Stimulated activated CD4-positive, alpha-beta T cell treated with anti-CD3 and anti-CD28 coated beads, TNF-alpha, amount 100 ng/mL, for 24 hours (primary cell): Measurements from ENCODE around the gene CLECL1.
A peak's percentile ranks its signal among the peaks of the same experiment; 100 is the strongest.

Source experiments
- DNase-seq, 3 experiments: peaks; one replicate each; pipeline ENCODE4 v3.0.0-alpha.2; 2020; ENCODE audit warnings: low read depth in 3 of 3

The CLECL1 gene

GRCh38 chr12:9732921-9733461 lies at the start of gene CLECL1:
TSS of gene CLECL1 (minus strand) at chr12:9733097.
- DNase-seq = no peak

GRCh38 chr12:9781360-9781759 lies 48.5 kb upstream of the CLECL1 start:
- no peak for DNase-seq

GRCh38 chr12:9779209-9779608 lies 46.3 kb upstream of the CLECL1 start:
- DNase-seq = no peak

GRCh38 chr12:9776781-9777180 lies 43.9 kb upstream of the CLECL1 start:
- no peak for DNase-seq

GRCh38 chr12:9773216-9773877 lies 40.5 kb upstream of the CLECL1 start:
- no peak for DNase-seq

GRCh38 chr12:9763025-9763424 lies 30.1 kb upstream of the CLECL1 start:
- DNase-seq = no peak

GRCh38 chr12:9762369-9762768 lies 29.5 kb upstream of the CLECL1 start:
- DNase-seq = no peak

GRCh38 chr12:9761419-9761781 lies 28.5 kb upstream of the CLECL1 start:
- DNase-seq = no peak

GRCh38 chr12:9760699-9761418 lies 28.0 kb upstream of the CLECL1 start, which contains the start of gene CD69:
TSS of gene CD69 (minus strand) at chr12:9760901. CDS start at chr12:9760820, 81 bp downstream.
- peak; percentile 69 to 80 (median 77) for DNase-seq

- no peak for DNase-seq
Observed at GRCh38 chr12:9760120-9760519, 27.2 kb upstream of the CLECL1 start.

GRCh38 chr12:9759694-9760093 lies 26.8 kb upstream of the CLECL1 start:
- DNase-seq = no peak

GRCh38 chr12:9758119-9758518 lies 25.2 kb upstream of the CLECL1 start:
- DNase-seq = no peak

- DNase-seq = no peak
Observed at GRCh38 chr12:9757433-9758025, 24.6 kb upstream of the CLECL1 start.

GRCh38 chr12:9756706-9757105 lies 23.8 kb upstream of the CLECL1 start:
- no peak for DNase-seq

- no peak for DNase-seq
Observed at GRCh38 chr12:9756170-9756569, 23.3 kb upstream of the CLECL1 start.

- DNase-seq = no peak
Observed at GRCh38 chr12:9755567-9755966, 22.7 kb upstream of the CLECL1 start.

GRCh38 chr12:9755035-9755434 lies 22.1 kb upstream of the CLECL1 start:
- no peak for DNase-seq

- no peak for DNase-seq
Observed at GRCh38 chr12:9754099-9754927, 21.4 kb upstream of the CLECL1 start.

- no peak for DNase-seq
Observed at GRCh38 chr12:9753498-9753897, 20.6 kb upstream of the CLECL1 start.

- no peak for DNase-seq
Observed at GRCh38 chr12:9753073-9753472, 20.2 kb upstream of the CLECL1 start.

- DNase-seq = no peak
Observed at GRCh38 chr12:9752145-9752933, 19.4 kb upstream of the CLECL1 start.
